Parathyroid adenoma (tissue), 2 donors: ENCODE data around the gene POLR1F.
"Not testable (repeated sequence)": the region's sequence is repeated elsewhere in the genome, so short reads cannot be mapped to it uniquely, and the experiment has no call there.

Experiments
- H2AFZ ChIP-seq: fragments of 300-600 bp; sonication (generic); one replicate; pipeline ENCODE4 v1.7.0; 2017; ENCODE audit warnings: antibody characterized with exemption, mild to moderate bottlenecking
- H3K27ac ChIP-seq: fragments of 300-600 bp; sonication (generic); one replicate; pipeline ENCODE4 v1.7.0; 2017
- H3K27me3 ChIP-seq: fragments of 300-600 bp; sonication (generic); one replicate; pipeline ENCODE4 v1.7.0; 2017; ENCODE audit warnings: low read length; ENCODE audit not compliant: control insufficient read depth, insufficient read depth
- H3K36me3 ChIP-seq: fragments of 300-600 bp; sonication (generic); one replicate; pipeline ENCODE4 v1.7.0; 2017; ENCODE audit warnings: low read length; ENCODE audit not compliant: control insufficient read depth, insufficient read depth
- H3K4me1 ChIP-seq: fragments of 300-600 bp; sonication (generic); one replicate; pipeline ENCODE4 v1.7.0; 2017; ENCODE audit warnings: control low read depth
- H3K4me2 ChIP-seq: fragments of 300-600 bp; sonication (generic); one replicate; pipeline ENCODE4 v1.7.0; 2017; ENCODE audit warnings: low read length
- H3K4me3 ChIP-seq: fragments of 300-600 bp; sonication (generic); one replicate; pipeline ENCODE4 v1.7.0; 2017; ENCODE audit warnings: low read depth, low read length
- H3K79me2 ChIP-seq: fragments of 300-600 bp; sonication (generic); one replicate; pipeline ENCODE4 v1.7.0; 2017; ENCODE audit warnings: control low read depth
- H3K9ac ChIP-seq: fragments of 300-600 bp; sonication (generic); one replicate; pipeline ENCODE4 v1.7.0; 2017; ENCODE audit warnings: mild to moderate bottlenecking
- H3K9me3 ChIP-seq: fragments of 300-600 bp; sonication (generic); one replicate; pipeline ENCODE4 v1.7.0; 2017; ENCODE audit warnings: low read length; ENCODE audit not compliant: control insufficient read depth
- TF ChIP-seq, protein P1 (sequence below): fragments of 300-600 bp; sonication (generic); IDR thresholded peaks from one replicate; pipeline ENCODE4 v1.7.0; 2017; ENCODE audit warnings: antibody characterized with exemption, mild to moderate bottlenecking
- donor health status: primary hyperparathyroidism.

POLR1F gene

DNA sequence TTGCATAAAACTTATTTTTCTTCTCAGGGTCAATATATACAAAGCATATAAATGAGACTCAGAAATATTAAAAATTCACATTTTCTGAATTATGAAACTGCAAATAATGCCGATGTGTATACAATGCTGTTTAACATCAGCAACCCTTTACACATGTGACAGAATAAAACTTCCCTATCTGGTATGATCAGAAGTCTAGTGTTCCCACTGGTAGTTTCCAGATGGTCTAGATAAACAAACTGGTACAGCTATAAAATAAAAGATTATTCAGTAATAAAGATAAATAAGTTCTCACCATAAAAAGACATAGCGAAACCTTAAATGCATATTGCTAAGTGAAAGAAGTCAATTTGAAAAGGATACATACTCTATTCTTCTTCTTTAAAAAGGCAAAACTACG, 7.9 kb downstream of the POLR1F start:
- TF ChIP-seq, protein P1, sequence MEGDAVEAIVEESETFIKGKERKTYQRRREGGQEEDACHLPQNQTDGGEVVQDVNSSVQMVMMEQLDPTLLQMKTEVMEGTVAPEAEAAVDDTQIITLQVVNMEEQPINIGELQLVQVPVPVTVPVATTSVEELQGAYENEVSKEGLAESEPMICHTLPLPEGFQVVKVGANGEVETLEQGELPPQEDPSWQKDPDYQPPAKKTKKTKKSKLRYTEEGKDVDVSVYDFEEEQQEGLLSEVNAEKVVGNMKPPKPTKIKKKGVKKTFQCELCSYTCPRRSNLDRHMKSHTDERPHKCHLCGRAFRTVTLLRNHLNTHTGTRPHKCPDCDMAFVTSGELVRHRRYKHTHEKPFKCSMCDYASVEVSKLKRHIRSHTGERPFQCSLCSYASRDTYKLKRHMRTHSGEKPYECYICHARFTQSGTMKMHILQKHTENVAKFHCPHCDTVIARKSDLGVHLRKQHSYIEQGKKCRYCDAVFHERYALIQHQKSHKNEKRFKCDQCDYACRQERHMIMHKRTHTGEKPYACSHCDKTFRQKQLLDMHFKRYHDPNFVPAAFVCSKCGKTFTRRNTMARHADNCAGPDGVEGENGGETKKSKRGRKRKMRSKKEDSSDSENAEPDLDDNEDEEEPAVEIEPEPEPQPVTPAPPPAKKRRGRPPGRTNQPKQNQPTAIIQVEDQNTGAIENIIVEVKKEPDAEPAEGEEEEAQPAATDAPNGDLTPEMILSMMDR, result no peak
- H3K36me3 ChIP-seq, result no peaks in the 10 kb centered on the region
- no peak overlapping the region for H3K9ac ChIP-seq

DNA sequence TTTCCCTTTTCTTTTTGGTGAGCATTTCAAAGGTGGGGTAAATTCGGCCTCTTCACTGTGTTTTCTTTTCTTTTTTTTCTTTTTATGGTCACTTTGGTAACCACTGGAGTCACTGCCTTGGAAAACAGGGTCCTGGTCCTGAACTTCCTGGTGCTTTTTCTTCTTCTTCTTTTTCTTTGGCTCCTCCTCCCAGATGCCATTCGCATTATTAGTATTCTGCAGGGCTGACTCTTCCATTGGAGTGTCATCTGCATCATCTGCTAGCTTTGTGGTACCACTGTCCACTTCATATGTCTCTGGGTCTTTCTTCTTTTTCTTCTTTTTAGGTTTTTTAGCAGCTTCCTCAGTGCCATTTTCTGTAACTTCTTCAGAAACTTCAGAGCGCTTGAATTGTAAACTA, 10.5 kb downstream of the POLR1F start:
- H3K79me2 ChIP-seq, result no peaks in the 10 kb centered on the region

More for the DNA sequence above, 7.9 kb downstream of the POLR1F start:
- no peaks in the 10 kb centered on the region for H3K27me3 ChIP-seq
- H3K4me1 ChIP-seq, result no peaks in the 10 kb centered on the region
- no peak overlapping the region for H2AFZ ChIP-seq
- H3K9me3 ChIP-seq, result no peaks in the 10 kb centered on the region
- no peak overlapping the region for H3K27ac ChIP-seq
- H3K79me2 ChIP-seq, result no peaks in the 10 kb centered on the region
- H3K4me2 ChIP-seq, result no peak overlapping the region
- no peak overlapping the region for H3K4me3 ChIP-seq

DNA sequence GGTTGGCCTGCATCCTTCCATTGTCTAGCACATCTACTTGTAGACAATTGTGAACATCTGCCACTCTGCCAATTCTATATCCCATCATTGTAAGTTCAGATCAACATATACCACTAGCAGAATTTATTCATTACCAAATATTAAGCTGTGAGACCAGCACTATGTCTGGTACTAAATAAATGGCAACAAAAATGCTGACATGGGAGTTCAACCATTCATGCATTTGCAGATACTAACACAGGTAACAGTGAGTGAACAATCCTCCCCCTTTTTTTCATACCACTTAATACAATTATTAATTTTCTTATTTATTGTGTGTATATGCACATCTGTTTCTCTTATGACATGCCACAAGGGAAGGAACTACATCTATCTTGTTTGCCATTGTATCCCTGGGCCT, 11.9 kb downstream of the POLR1F start:
- Histone ChIP-seq H3K27ac (no peak overlapping the region), H3K79me2 (no peaks in the 10 kb centered on the region), H3K27me3 (no peaks in the 10 kb centered on the region), H3K4me2 (no peak overlapping the region), H2AFZ (no peak overlapping the region), H3K9ac (no peak overlapping the region), H3K9me3 (no peaks in the 10 kb centered on the region), H3K36me3 (no peaks in the 10 kb centered on the region), H3K4me3 (no peak overlapping the region), H3K4me1 (no peaks in the 10 kb centered on the region)
- TF ChIP-seq, protein P1, result no peak

More for the DNA sequence above, 10.5 kb downstream of the POLR1F start:
- no peak overlapping the region for H3K4me3 ChIP-seq
- no peak overlapping the region for H3K4me2 ChIP-seq
- no peak overlapping the region for H3K27ac ChIP-seq
- H3K4me1 ChIP-seq, result no peaks in the 10 kb centered on the region
- no peak overlapping the region for H2AFZ ChIP-seq
- no peak overlapping the region for H3K9ac ChIP-seq
- TF ChIP-seq, protein P1, result no peak
- no peaks in the 10 kb centered on the region for H3K9me3 ChIP-seq
- H3K27me3 ChIP-seq, result no peaks in the 10 kb centered on the region
- H3K36me3 ChIP-seq, result no peaks in the 10 kb centered on the region

DNA sequence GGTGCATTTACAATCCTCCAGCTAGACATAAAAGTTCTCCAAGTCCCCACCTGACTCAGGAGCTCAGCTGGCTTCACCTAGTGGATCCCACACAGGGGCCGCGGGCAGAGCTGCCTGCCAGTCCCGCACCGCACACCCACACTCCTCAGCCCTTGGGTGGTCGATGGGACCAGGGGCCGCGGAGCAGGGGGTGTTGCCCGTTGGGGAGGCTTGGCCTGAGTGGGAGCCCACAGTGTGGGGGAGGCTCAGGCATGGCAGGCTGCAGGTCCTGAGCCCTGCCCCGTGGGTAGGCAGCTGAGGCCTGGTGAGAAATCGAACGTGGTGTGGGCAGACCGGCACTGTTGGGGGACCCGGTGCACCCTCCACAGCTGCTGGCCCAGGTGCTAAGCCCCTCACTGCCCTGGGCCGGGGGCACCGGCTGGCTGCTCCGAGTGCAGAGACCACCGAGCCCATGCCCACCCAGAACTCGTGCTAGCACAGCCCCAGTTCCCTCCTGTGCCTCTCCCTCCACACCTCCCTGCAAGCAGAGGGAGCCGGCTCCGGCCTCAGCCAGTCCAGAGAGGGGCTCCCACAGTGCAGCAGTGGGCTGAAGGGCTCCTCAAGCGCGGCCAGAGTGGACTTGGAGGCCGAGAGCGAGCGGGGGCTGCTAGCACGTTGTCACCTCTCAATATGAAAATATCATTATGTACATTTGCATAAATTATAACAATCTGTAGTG, 16.6 kb downstream of the POLR1F start:
- Histone ChIP-seq H3K27me3 (no peaks in the 10 kb centered on the region), H3K27ac (no peak overlapping the region)
- TF ChIP-seq, protein P1, result no peak

DNA sequence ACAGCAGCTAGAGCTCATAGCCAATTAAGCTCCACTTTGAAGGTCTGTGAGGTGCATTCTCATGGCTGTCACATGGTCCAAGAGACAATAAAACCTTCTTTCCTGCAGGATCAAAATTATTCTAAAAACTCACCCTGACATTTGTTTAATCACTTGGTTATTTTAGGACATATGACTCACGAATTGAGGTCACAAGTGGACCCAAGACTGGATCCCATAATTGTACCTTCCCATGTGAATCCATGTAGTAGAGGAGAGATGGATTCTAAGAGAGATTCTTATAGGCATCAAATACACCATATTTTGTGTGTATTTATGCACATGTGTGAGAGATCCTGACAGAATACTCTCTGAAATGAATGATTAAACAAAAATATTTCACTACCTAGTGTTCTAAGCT, 18.1 kb downstream of the POLR1F start:
- no peaks in the 10 kb centered on the region for H3K79me2 ChIP-seq
- H3K9ac ChIP-seq, result no peak overlapping the region
- no peak overlapping the region for H3K4me3 ChIP-seq
- H2AFZ ChIP-seq, result no peak overlapping the region
- no peaks in the 10 kb centered on the region for H3K36me3 ChIP-seq
- no peaks in the 10 kb centered on the region for H3K4me1 ChIP-seq
- no peaks in the 10 kb centered on the region for H3K9me3 ChIP-seq
- no peaks in the 10 kb centered on the region for H3K27me3 ChIP-seq
- TF ChIP-seq, protein P1, result no peak
- H3K4me2 ChIP-seq, result no peak overlapping the region
- no peak overlapping the region for H3K27ac ChIP-seq

More for the DNA sequence above, 16.6 kb downstream of the POLR1F start:
- H3K4me1 ChIP-seq, result no peaks in the 10 kb centered on the region
- H3K79me2 ChIP-seq, result no peaks in the 10 kb centered on the region
- no peak overlapping the region for H3K4me3 ChIP-seq
- H3K4me2 ChIP-seq, result no peak overlapping the region
- H3K36me3 ChIP-seq, result no peaks in the 10 kb centered on the region
- H3K9ac ChIP-seq, result no peak overlapping the region
- H3K9me3 ChIP-seq, result no peaks in the 10 kb centered on the region
- H2AFZ ChIP-seq, result no peak overlapping the region

DNA sequence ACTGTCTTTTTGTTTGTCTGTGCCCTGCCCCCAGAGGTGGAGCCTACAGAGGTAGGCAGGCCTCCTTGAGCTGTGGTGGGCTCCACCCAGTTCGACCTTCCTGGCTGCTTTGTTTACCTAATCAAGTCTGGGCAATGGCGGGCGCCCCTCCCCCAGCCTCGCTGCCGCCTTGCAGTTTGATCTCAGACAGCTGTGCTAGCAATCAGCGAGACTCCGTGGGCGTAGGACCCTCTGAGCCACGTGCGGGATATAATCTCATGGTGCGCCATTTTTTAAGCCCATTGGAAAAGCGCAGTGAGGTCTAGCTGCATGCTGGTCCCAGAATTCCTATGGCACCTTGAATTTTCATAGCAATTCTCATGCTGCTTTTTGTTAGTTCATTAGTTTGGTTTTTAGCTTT, 19.7 kb downstream of the POLR1F start:
- H3K79me2 ChIP-seq, H3K4me2 ChIP-seq, H3K27ac ChIP-seq, H3K4me3 ChIP-seq, H3K9ac ChIP-seq, H2AFZ ChIP-seq, H3K4me1 ChIP-seq, H3K9me3 ChIP-seq, H3K27me3 ChIP-seq, H3K36me3 ChIP-seq: not testable (repeated sequence)
